NB4 (cell line): ENCODE data around the gene S100A14.
"Not testable (repeated sequence)": the region's sequence is repeated elsewhere in the genome, so short reads cannot be mapped to it uniquely, and the experiment has no call there.

ENCODE experiments used
- DNase-seq: peaks from one replicate; pipeline ENCODE4 v3.0.0; 2010; ENCODE audit warnings: low read depth
- H3K4me3 ChIP-seq: one replicate; pipeline ENCODE4 v1.5.1; 2011; ENCODE audit warnings: mild to moderate bottlenecking, low read depth, low read length, moderate library complexity
- CTCF ChIP-seq: IDR thresholded peaks from one replicate; pipeline ENCODE4 v1.5.1; 2012; ENCODE audit warnings: low read depth, low read length
- MYC ChIP-seq: IDR thresholded peaks from 2 replicates; pipeline ENCODE4 v1.6.1; 2011; ENCODE audit warnings: low read depth, low read length
- POLR2A ChIP-seq: IDR thresholded peaks from 2 replicates; pipeline ENCODE4 v1.6.1; 2011; ENCODE audit warnings: mild to moderate bottlenecking; ENCODE audit not compliant: insufficient read length; ENCODE audit errors: extremely low read depth
- TF ChIP-seq, protein P1 (sequence below): IDR thresholded peaks from 2 replicates; pipeline ENCODE4 v1.6.1; 2011; ENCODE audit warnings: low read depth, low read length

Gene S100A14

GRCh38 chr1:153643100-153643499 is 27.0 kb upstream of the S100A14 start:
- H3K4me3 ChIP-seq, result no peak overlapping the region
- no peak for DNase-seq
- no peak for TF ChIP-seq MYC
- TF ChIP-seq CTCF, result no peak
- no peak for TF ChIP-seq POLR2A
- TF ChIP-seq, protein P1, sequence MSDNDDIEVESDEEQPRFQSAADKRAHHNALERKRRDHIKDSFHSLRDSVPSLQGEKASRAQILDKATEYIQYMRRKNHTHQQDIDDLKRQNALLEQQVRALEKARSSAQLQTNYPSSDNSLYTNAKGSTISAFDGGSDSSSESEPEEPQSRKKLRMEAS, result no peak

GRCh38 chr1:153642161-153642560 is 26.0 kb upstream of the S100A14 start:
- H3K4me3 ChIP-seq, result no peak overlapping the region
- no peak for DNase-seq
- no peak for TF ChIP-seq MYC
- TF ChIP-seq, protein P1, result no peak
- no peak for TF ChIP-seq CTCF
- no peak for TF ChIP-seq POLR2A

GRCh38 chr1:153640861-153641260 is 24.7 kb upstream of the S100A14 start:
- H3K4me3 ChIP-seq, result no peak overlapping the region
- DNase-seq, result no peak
- TF ChIP-seq CTCF (no peak), POLR2A (no peak), MYC (no peak)
- TF ChIP-seq, protein P1, result no peak

DNA sequence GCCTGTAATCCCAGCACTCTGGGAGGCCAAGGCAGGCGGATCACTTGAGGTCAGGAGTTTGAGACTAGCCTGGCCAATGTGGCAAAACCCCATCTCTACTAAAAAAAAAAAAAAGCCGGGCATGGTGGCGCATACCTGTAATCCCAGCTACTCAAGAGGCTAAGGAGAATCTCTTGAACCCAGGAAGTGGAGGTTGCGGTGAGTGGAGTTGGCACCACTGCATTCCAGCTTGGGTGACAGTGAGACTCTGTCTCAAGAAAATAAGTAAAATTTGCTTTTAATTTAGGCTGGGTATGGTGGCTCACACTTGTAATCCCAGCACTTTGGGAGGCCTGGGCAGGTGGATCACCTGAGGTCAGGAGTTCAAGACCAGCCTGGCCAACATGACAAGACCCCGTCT is 24.1 kb upstream of the S100A14 start:
- not testable (repeated sequence) for H3K4me3 ChIP-seq, DNase-seq

DNA sequence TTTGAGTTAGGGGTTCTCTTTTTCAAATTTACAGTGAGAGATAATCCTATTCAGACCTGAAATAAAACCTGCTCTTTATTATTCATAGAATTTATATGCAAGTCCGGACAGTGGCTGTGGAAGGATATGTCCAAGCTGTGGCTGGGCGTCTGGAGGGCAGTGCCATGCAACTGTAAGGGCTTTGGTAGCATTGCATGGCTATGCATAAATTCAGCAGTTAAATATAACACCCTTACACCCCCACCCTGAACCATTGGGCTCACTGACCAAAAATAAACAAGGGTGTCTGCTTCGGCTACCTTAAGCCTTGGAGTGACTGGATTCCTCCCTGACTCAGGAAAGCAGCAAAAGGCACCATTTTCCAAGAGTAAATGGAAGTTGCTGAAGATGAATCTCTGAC is 23.2 kb upstream of the S100A14 start:
- TF ChIP-seq CTCF, result no peak
- TF ChIP-seq MYC, result no peak
- no peak for TF ChIP-seq POLR2A
- TF ChIP-seq, protein P1, result no peak
- no peak for DNase-seq
- H3K4me3 ChIP-seq, result no peak overlapping the region

- no peak for TF ChIP-seq POLR2A
- no peak for TF ChIP-seq CTCF
- no peak for TF ChIP-seq MYC
- TF ChIP-seq, protein P1, result no peak
- no peak for DNase-seq
Measured at GRCh38 chr1:153638261-153638660, 22.1 kb upstream of the S100A14 start.

More at GRCh38 chr1:153638261-153638660, 22.1 kb upstream of the S100A14 start:
- H3K4me3 ChIP-seq, result no peak overlapping the region
